Activated CD4-positive, alpha-beta T cell treated with anti-CD3 and anti-CD28 coated beads, Interleukin-2, amount 10 ng/mL, durations not matched to agents 7 days and 5 days (primary cell): Measurements from ENCODE around the gene CEMP1. TPM values are rescaled to one million over a fixed set of nuclear protein-coding genes. Genes with fewer than 3 reads are reported as not detected.

Experiments used
- CTCF ChIA-PET: fragments of 350-600 bp; sonication (Branson Sonifier 250); formaldehyde crosslinking; loops from one replicate; lab custom pipeline; 2021; ENCODE audit warnings: antibody characterized with exemption; lab: Charles Lee
- POLR2A ChIA-PET: fragments of 350-600 bp; sonication (Branson Sonifier 250); formaldehyde crosslinking; loops from one replicate; lab custom pipeline; 2021; ENCODE audit warnings: antibody characterized with exemption; lab: Charles Lee
- DNase-seq: peaks from one replicate; pipeline ENCODE4 v3.0.0-alpha.2; 2020
- H3K27ac Mint-ChIP-seq: one replicate; pipeline ENCODE4 v1.8.0; 2021; ENCODE audit warnings: mild to moderate bottlenecking, moderate library complexity, mixed read lengths
- H3K27me3 Mint-ChIP-seq: one replicate; pipeline ENCODE4 v1.8.0; 2021; ENCODE audit warnings: mixed read lengths
- H3K36me3 Mint-ChIP-seq: one replicate; pipeline ENCODE4 v1.8.0; 2021; ENCODE audit warnings: low read depth, mixed read lengths
- H3K4me1 Mint-ChIP-seq: one replicate; pipeline ENCODE4 v1.8.0; 2021; ENCODE audit warnings: mixed read lengths
- H3K4me3 Mint-ChIP-seq: one replicate; pipeline ENCODE4 v1.8.0; 2021; ENCODE audit warnings: mild to moderate bottlenecking, moderate library complexity, mixed read lengths
- H3K9me3 Mint-ChIP-seq: one replicate; pipeline ENCODE4 v1.8.0; 2021; ENCODE audit warnings: mixed read lengths
- total RNA-seq, 2 experiments: library from RNA; stranded (reverse); gene quantifications; one replicate each; pipeline ENCODE4 v1.2.3, GENCODE V29; 2021

The CEMP1 gene
- total RNA-seq, 2 experiments from 2014 or later = 0.17 TPM; not detected in 1

GRCh38 chr16:2500918-2501750, 30.1 kb downstream of the CEMP1 start:
- ChIA-PET POLR2A (no interaction called here), CTCF (interaction anchor here (0.6 to 2.1 kb wide), 16 partner anchors 9 to 298 kb away, joined by 3 to 9 read pairs (median 3); partner anchors contain the start of genes ABCA3, ATP6V0C and TEDC2)
- Mint-ChIP-seq H3K27ac (peak overlapping the region; percentile 31), H3K9me3 (no peaks in the 10 kb centered on the region), H3K27me3 (no peaks in the 10 kb centered on the region), H3K36me3 (no peaks in the 10 kb centered on the region), H3K4me1 (peaks cover 5% of the 10 kb centered on the region), H3K4me3 (no peak overlapping the region)
- peak; percentile 83 for DNase-seq

GRCh38 chr16:2500430-2500917, 30.7 kb downstream of the CEMP1 start:
- no peaks in the 10 kb centered on the region for H3K36me3 Mint-ChIP-seq
- ChIA-PET POLR2A (no interaction called here), CTCF (interaction anchor here (0.6 to 2.1 kb wide), 13 partner anchors 10 to 209 kb away, joined by 3 to 9 read pairs (median 3); partner anchors contain the start of genes ABCA3, ATP6V0C and TEDC2)
- no peaks in the 10 kb centered on the region for H3K9me3 Mint-ChIP-seq
- H3K27me3 Mint-ChIP-seq = no peaks in the 10 kb centered on the region
- H3K27ac Mint-ChIP-seq = no peak overlapping the region
- H3K4me1 Mint-ChIP-seq = peaks cover 5% of the 10 kb centered on the region
- H3K4me3 Mint-ChIP-seq = no peak overlapping the region
- no peak for DNase-seq

- Mint-ChIP-seq H3K4me1 (peaks cover 5% of the 10 kb centered on the region), H3K27me3 (no peaks in the 10 kb centered on the region), H3K4me3 (no peak overlapping the region), H3K27ac (no peak overlapping the region), H3K36me3 (no peaks in the 10 kb centered on the region), H3K9me3 (no peaks in the 10 kb centered on the region)
- ChIA-PET POLR2A (no interaction called here), CTCF (interaction anchor here (2.1 kb wide), 1 partner anchor 13 kb away, joined by 9 read pairs; the partner anchor contains the start of gene ATP6V0C)
- no peak for DNase-seq
These were observed 31.2 kb downstream of the CEMP1 start for GRCh38 chr16:2499890-2500429.

GRCh38 chr16:2499454-2499853, 31.8 kb downstream of the CEMP1 start:
- ChIA-PET POLR2A (no interaction called here), CTCF (no interaction called here)
- no peak overlapping the region for H3K27ac Mint-ChIP-seq
- no peak overlapping the region for H3K4me3 Mint-ChIP-seq
- H3K36me3 Mint-ChIP-seq = no peaks in the 10 kb centered on the region
- DNase-seq = no peak
- H3K27me3 Mint-ChIP-seq = no peaks in the 10 kb centered on the region
- H3K9me3 Mint-ChIP-seq = no peaks in the 10 kb centered on the region
- peaks cover 5% of the 10 kb centered on the region for H3K4me1 Mint-ChIP-seq

- Mint-ChIP-seq H3K27me3 (no peaks in the 10 kb centered on the region), H3K9me3 (no peaks in the 10 kb centered on the region), H3K4me1 (peaks cover 5% of the 10 kb centered on the region), H3K4me3 (no peak overlapping the region), H3K36me3 (no peaks in the 10 kb centered on the region), H3K27ac (no peak overlapping the region)
- no peak for DNase-seq
- ChIA-PET CTCF (no interaction called here), POLR2A (no interaction called here)
These were observed 32.5 kb downstream of the CEMP1 start for GRCh38 chr16:2498531-2499253.

GRCh38 chr16:2497695-2498484, 33.3 kb downstream of the CEMP1 start:
- Mint-ChIP-seq H3K36me3 (no peaks in the 10 kb centered on the region), H3K4me1 (peaks cover 5% of the 10 kb centered on the region), H3K27me3 (no peaks in the 10 kb centered on the region), H3K4me3 (no peak overlapping the region), H3K27ac (no peak overlapping the region), H3K9me3 (no peaks in the 10 kb centered on the region)
- DNase-seq = no peak
- POLR2A ChIA-PET = no interaction called here
- CTCF ChIA-PET = no interaction called here

- Mint-ChIP-seq H3K4me1 (peaks cover 5% of the 10 kb centered on the region), H3K36me3 (no peaks in the 10 kb centered on the region), H3K9me3 (no peaks in the 10 kb centered on the region), H3K27me3 (no peaks in the 10 kb centered on the region), H3K4me3 (no peak overlapping the region), H3K27ac (no peak overlapping the region)
- ChIA-PET CTCF (interaction anchor here (0.5 to 1.2 kb wide), 3 partner anchors 9 to 473 kb away, joined by 3 read pairs; no protein-coding TSS in a partner anchor), POLR2A (no interaction called here)
- DNase-seq = no peak
These were observed 34.0 kb downstream of the CEMP1 start for GRCh38 chr16:2497116-2497630.

GRCh38 chr16:2496223-2497115, 34.7 kb downstream of the CEMP1 start:
- ChIA-PET CTCF (interaction anchor here (0.5 to 1.2 kb wide), 3 partner anchors 8 to 472 kb away, joined by 3 read pairs; no protein-coding TSS in a partner anchor), POLR2A (no interaction called here)
- Mint-ChIP-seq H3K4me1 (peaks cover 2% of the 10 kb centered on the region), H3K27ac (no peak overlapping the region), H3K36me3 (no peaks in the 10 kb centered on the region), H3K4me3 (no peak overlapping the region), H3K9me3 (no peaks in the 10 kb centered on the region), H3K27me3 (no peaks in the 10 kb centered on the region)
- no peak for DNase-seq

- Mint-ChIP-seq H3K4me3 (no peak overlapping the region), H3K27me3 (no peaks in the 10 kb centered on the region), H3K27ac (no peak overlapping the region), H3K9me3 (no peaks in the 10 kb centered on the region), H3K36me3 (no peaks in the 10 kb centered on the region), H3K4me1 (no peaks in the 10 kb centered on the region)
- POLR2A ChIA-PET = no interaction called here
- DNase-seq = no peak
- CTCF ChIA-PET = interaction anchor here (0.7 kb wide), 1 partner anchor 86 kb away, joined by 3 read pairs; no protein-coding TSS in a partner anchor
These were observed 36.2 kb downstream of the CEMP1 start for GRCh38 chr16:2495041-2495440.

GRCh38 chr16:2494616-2495015, 36.6 kb downstream of the CEMP1 start:
- Mint-ChIP-seq H3K27ac (no peak overlapping the region), H3K27me3 (no peaks in the 10 kb centered on the region), H3K36me3 (no peaks in the 10 kb centered on the region), H3K9me3 (no peaks in the 10 kb centered on the region), H3K4me3 (no peak overlapping the region), H3K4me1 (no peaks in the 10 kb centered on the region)
- ChIA-PET CTCF (interaction anchor here (0.7 to 0.9 kb wide), 2 partner anchors 20 to 85 kb away, joined by 3 read pairs; partner anchors contain the start of gene TBC1D24), POLR2A (no interaction called here)
- no peak for DNase-seq

- Mint-ChIP-seq H3K36me3 (no peaks in the 10 kb centered on the region), H3K27ac (no peak overlapping the region), H3K27me3 (no peaks in the 10 kb centered on the region), H3K4me1 (no peaks in the 10 kb centered on the region), H3K9me3 (no peaks in the 10 kb centered on the region), H3K4me3 (no peak overlapping the region)
- ChIA-PET CTCF (interaction anchor here (0.9 kb wide), 1 partner anchor 19 kb away, joined by 3 read pairs; the partner anchor contains the start of gene TBC1D24), POLR2A (no interaction called here)
- no peak for DNase-seq
These were observed 37.6 kb downstream of the CEMP1 start for GRCh38 chr16:2493605-2494004.
